Measurements from ENCODE around the gene ASGR1.

The ASGR1 gene

DNA sequence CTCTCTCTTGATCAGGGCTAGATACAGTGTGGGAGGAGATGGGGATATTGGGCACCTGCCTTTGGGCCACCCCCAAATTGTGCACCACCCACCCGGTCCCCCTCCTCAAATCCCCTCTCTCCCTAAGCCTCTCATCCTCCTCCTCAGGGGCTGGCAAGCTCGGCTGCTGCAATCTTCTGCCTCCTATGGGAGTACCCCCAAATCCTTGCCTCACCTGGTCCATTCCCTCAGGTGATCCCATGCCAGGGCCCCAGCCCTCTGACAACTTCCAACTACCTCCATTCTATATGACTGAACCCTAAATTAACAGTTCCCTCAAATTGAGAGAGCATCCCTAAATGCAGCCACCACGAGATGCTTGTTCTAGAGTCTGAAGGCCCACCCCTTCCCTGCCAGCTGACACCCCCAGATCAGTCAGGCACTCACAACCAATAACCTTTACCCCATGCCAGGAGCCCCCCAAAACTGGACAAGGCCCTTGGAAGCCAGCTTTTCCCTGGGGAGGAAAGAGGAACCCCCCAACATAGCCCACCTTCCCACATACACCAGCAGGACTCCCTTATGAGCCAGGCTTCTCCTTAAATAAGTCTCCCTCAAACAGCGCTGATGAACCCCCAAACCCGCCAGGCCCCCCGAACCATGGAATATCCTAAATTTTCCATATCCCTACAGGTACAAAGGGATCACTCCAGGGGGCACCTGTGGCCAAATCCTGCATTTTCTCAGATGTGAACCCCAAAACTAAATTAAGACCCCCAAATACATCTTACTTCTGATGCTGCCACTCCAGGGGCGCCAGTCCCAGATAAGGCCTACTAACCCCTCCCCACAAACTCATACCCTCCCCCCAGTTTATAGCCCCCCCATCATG is 37.3 kb upstream of the ASGR1 start:
- DNase-seq: no peak

- no peak for DNase-seq
These were observed 36.5 kb upstream of the ASGR1 start for GRCh38 chr17:7215652-7216180.

GRCh38 chr17:7215136-7215638 is 36.0 kb upstream of the ASGR1 start:
- no peak for DNase-seq

GRCh38 chr17:7214300-7215135 is 35.3 kb upstream of the ASGR1 start:
- DNase-seq: peak; percentile 95

- DNase-seq: peak; percentile 58
These were observed 34.7 kb upstream of the ASGR1 start for GRCh38 chr17:7213895-7214299.

DNA sequence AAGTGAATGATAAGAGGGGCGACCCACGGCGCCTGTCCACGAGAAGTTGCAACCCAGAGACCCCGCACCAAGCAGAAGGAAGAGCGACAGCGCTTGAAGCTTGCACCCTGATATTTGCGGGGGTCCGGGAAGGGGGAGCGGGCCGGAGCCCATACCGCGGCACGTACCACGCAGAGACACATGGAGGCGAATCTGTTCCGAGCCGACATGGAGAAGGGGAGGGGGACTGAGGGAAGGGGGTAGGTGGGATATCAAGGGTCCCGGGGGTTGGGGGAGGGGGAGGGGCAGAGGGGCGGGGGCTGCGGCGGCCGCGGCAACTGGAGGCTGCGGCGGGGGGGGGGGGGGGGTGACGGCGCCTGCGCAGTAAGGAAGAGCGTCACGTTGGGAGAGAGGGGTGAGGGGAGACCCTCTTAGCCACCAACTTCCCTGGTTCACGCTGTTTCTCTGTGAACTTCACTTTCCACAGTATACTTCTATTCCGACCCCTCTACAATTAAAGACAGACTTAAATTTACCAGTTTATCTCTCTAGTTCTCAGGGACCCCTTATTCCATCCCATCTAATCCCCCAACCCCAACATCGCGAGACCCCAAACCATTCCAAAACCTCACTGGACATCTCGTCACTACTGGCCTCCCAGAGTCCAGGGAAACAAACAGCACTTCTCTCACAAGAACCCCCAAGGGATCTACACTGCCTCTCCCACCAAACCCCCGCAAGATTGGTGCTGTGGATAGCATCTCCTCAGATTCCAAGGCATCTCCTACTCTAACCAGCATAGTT is 32.5 kb upstream of the ASGR1 start:
- DNase-seq: no peak

GRCh38 chr17:7208754-7209460 is 29.7 kb upstream of the ASGR1 start:
- no peak for DNase-seq

DNA sequence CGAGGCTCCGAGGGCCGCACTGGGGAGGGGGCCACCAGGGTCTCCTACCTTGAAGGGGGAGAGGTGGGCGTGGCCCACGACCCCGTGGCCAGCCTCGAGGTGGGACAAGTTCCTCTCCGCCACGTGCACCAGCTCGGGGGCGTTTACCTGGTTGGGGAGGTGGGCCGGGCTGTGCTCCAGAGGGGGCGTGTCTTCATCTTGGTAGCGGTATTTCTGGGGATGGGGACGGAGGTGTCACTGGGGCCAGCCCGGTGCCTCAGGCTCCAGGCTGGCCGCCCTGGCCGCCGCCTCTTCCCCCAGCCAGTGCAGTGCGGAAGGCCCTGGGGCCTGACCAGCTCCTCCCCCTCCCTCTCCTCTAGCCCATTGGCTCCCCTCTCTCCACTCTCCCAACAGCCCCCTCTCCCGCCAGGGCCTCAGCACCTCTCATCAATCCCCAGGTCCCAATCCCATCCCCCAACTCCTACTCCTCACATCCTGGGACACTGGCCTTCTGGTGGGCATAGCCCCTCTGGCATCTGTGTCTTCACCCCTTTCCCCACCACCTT is 28.9 kb upstream of the ASGR1 start:
- no peak for DNase-seq

DNA sequence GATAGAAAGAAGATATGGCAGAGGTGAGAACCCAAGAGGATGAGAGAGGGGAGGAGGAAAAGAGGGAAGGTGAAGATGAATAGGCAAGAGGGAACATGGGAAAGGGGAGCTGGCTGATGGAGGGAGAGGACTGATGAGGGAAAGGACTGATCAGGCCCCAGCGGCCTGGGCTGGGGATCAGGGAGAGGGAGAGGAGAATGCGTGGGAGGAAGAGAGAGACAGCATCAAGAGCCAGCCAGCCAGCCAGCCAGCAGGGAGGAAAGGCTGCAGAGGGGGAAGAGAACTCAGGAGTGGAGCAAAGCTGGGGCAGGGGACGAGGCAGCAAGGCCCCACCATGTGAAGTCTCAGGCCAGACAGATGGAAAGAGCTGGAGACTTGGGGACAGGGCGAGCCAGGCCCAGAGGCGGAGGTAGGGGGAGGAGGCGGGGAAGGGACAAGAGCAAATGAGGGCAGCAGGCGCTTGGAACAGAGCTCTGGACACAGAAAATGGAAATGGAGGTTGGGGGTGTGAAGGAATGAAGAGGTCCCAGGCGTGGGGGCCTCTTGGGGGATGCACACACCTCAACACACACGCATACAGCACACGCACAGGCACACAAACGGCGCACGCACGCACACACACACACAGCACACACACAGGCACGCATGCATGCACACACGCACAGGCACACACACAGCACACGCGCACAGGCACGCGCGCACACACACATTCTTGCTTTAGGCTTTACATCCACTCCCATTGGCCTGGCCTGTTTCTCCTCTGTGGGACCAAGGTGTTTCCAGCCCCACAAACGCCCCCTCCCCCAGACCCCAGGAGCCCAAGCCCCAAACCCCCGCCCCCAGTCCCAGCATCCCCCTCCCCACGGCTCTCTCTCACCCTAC is 28.2 kb upstream of the ASGR1 start:
- DNase-seq: no peak

DNA sequence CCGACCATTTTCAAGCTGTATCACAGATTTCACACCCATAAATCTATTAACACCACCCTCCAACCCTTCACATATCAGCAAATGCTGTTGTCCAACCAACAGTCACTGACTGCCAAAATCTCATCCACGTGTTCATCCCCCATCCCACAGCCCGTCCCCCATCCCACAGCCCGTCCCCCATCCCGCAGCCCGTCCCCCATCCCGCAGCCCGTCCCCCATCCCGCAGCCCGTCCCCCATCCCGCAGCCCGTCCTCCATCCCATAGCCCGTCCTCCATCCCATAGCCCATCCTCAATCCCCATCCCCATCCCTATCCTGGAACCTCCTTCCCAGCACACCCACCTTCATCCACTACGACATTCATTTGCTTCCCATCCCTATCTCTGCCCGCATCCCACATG is 26.4 kb upstream of the ASGR1 start:
- DNase-seq: no peak

- DNase-seq: peak; percentile 67
These were observed 25.8 kb upstream of the ASGR1 start for GRCh38 chr17:7204828-7205461.

- DNase-seq: no peak
These were observed 25.2 kb upstream of the ASGR1 start for GRCh38 chr17:7204336-7204735.

- DNase-seq: no peak
These were observed 24.2 kb upstream of the ASGR1 start for GRCh38 chr17:7203391-7203790.

DNA sequence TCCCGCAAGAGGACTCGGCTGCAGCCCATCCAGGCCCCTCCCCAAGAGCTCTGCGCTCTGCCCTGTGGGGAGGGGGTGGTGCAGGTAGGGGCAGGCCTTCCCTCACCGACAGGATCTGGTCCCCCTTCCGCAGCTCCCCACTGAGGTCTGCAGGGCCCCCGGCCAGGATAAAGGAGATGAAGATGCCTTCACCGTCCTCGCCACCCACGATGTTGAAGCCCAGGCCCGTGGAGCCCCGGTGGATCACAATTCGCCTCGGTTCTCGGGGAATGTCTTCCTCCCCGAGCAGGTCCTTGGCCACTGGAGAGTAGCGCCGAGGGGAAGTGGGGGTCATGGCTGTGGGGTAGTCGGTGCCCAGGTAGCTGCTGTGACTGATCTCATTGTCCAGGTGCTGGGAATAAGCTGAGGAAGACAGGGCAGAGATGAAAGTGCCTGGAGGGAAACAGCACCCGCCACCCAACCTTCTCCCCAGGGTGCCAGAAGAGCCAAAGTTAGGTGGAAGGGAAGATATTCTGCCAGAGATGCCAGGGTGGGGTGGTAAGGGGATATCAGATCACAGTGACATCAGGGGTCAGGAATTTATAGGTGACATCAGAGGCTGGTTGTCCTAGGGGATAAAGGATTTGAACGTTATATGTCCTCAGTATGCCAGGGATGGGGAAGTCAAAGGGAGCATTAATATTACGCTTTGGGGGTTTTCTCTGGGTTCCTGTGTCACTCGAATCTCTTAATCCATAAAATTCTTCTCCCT is 17.7 kb upstream of the ASGR1 start:
- DNase-seq: no peak

GRCh38 chr17:7195971-7196370 is 16.8 kb upstream of the ASGR1 start:
- no peak for DNase-seq

GRCh38 chr17:7192271-7192937 is 13.2 kb upstream of the ASGR1 start:
- no peak for DNase-seq

DNA sequence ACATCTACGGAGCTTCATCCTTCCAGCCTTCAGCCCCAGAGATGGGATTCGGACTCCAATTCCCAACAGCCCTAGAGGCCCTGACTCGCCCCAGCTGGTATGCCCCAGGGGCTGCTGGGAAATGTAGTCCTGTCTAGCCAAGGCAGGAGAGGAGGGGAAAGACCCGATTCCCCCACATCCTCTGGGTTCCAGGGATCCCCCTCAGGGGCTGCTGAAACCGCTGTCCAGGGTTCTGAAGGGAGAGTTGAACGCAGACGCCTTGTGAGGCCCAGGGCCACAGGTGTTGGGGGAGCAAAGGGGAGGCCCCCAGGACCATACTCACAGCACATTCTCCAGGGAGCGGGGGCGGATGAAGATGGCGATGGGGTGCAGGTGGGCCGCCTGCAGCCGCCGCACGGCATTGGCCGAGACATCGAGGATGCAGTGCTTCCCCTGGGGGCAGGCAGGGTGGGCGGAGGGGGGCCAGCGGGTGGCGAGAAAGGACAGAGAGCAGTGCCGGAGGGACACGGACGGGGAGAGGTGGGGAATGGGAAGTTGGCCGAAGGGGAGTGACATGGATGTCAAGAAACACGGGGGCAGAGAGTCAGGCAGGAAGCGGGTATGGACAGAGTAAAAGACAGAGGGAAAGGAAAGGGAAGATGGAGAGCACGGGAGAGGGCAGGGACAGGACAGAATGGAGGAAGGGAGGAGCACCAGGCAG is 12.6 kb upstream of the ASGR1 start:
- DNase-seq: peak; percentile 17

DNA sequence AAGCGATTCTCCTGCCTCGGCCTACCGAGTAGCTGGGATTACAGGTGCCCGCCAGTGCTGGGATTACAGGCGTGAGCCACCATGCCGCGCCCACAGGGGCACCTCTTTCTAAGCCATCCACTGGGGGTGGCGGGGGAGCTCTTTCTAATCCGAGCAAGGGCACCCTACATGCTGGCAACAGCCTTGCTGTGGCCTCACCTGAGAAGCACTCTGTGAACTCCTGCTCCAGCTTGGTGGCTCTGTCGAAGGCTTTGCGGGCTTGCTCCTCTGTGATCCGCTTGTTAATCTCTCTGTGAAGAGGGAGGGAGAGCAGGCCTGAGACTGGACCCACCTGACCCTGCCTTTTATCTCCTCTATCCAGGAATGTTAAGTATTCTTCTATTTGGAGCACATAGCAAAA is 11.9 kb upstream of the ASGR1 start:
- DNase-seq: no peak
